K562 (cell line): ENCODE data around the gene KRTAP2-4. TPM values are rescaled to one million over a fixed set of nuclear protein-coding genes. Genes with fewer than 3 reads are reported as not detected.

Source experiments
- ATF7 ChIP-seq: fragments of 450-650 bp; IDR thresholded peaks from 2 replicates; pipeline ENCODE4 v1.7.1; 2014; ENCODE audit warnings: mild to moderate bottlenecking, moderate library complexity
- ESRRA ChIP-seq: fragments of 450-650 bp; IDR thresholded peaks from 2 replicates; pipeline ENCODE4 v1.6.1; 2014; ENCODE audit warnings: low read depth, mild to moderate bottlenecking, moderate library complexity, borderline replicate concordance
- HDAC2 ChIP-seq: fragments of 450-650 bp; IDR thresholded peaks from 2 replicates; pipeline ENCODE4 v1.6.1; 2016; ENCODE audit warnings: mild to moderate bottlenecking
- JUN ChIP-seq, 2 experiments: sonication (generic) in 1 of 2; formaldehyde crosslinking in 1 of 2; IDR thresholded peaks; 2 replicates each; pipeline versions ENCODE4 v1.6.1 to v1.8.0; 2012 to 2022; ENCODE audit warnings: borderline replicate concordance in 2 of 2, mild to moderate bottlenecking in 2 of 2, improper control_type of control experiment in 1 of 2, low read depth in 1 of 2, low read length in 1 of 2, missing genetic modification reagents in 1 of 2
- JUNB ChIP-seq: fragments of 450-650 bp; formaldehyde crosslinking; conservative IDR thresholded peaks from 2 replicates; pipeline ENCODE4 v1.4.0; 2020; ENCODE audit warnings: mild to moderate bottlenecking
- JUND ChIP-seq, 2 experiments: IDR thresholded peaks; 2 replicates in 1 of 2; 3 replicates in 1 of 2; pipeline ENCODE4 v1.6.1; 2011; ENCODE audit warnings: borderline replicate concordance in 2 of 2, low read depth in 2 of 2, low read length in 2 of 2, improper control_type of control experiment in 1 of 2, missing biosample characterization in 1 of 2, missing genetic modification characterization in 1 of 2, missing genetic modification reagents in 1 of 2
- POLR2G ChIP-seq: fragments of 200-400 bp; formaldehyde crosslinking; IDR thresholded peaks from 2 replicates; pipeline ENCODE4 v1.6.1; 2017; ENCODE audit warnings: low read depth, mild to moderate bottlenecking, antibody characterized with exemption, low read length, moderate library complexity
- SMARCA4 ChIP-seq: fragments of 450-650 bp; IDR thresholded peaks from 2 replicates; pipeline ENCODE4 v1.6.1; 2016
- TEAD4 ChIP-seq, 2 experiments: sonication (generic) in 1 of 2; formaldehyde crosslinking in 1 of 2; IDR thresholded peaks; 2 replicates each; pipeline versions ENCODE4 v1.6.1 to v1.8.0; 2012 to 2022; ENCODE audit warnings: borderline replicate concordance in 1 of 2, inconsistent platforms in 1 of 2, low read length in 1 of 2, mild to moderate bottlenecking in 1 of 2, missing genetic modification reagents in 1 of 2
- ZC3H4 ChIP-seq: sonication (generic); formaldehyde crosslinking; IDR thresholded peaks from 2 replicates; pipeline ENCODE4 v1.9.0; 2021; ENCODE audit warnings: missing genetic modification reagents, borderline replicate concordance
- ZNF175 ChIP-seq: fragments of 200-800 bp; sonication (Bioruptor generic); IDR thresholded peaks from 2 replicates; pipeline ENCODE4 v1.6.1; 2016; ENCODE audit warnings: low read depth, mild to moderate bottlenecking, missing genetic modification characterization, missing compliant biosample characterization
- ZNF197 ChIP-seq: fragments of 200-800 bp; sonication (Bioruptor generic); IDR thresholded peaks from 2 replicates; pipeline ENCODE4 v1.6.1; 2016; ENCODE audit warnings: low read depth, missing genetic modification characterization, missing compliant biosample characterization
- ZNF239 ChIP-seq: fragments of 250-450 bp; sonication (Bioruptor Pico); IDR thresholded peaks from 2 replicates; pipeline ENCODE4 v1.4.0; 2020; ENCODE audit warnings: mild to moderate bottlenecking
- ZNF644 ChIP-seq: fragments of 200-800 bp; sonication (Bioruptor generic); IDR thresholded peaks from 2 replicates; pipeline ENCODE4 v1.6.1; 2016; ENCODE audit warnings: low read depth, missing genetic modification characterization, missing compliant biosample characterization
- polyA plus RNA-seq, 8 experiments: library from polyadenylated mRNA; depleted of rRNA in 4 of 8; stranded (reverse) in 5 of 8; unstranded in 3 of 8; fragments of >200 nt; fragmentation: Nextera tagmentation in 2 of 8; fragmentation: Illumina TruSeq in 1 of 8; extraction: Ambion mirVana in 2 of 8; extraction: Trizol in 1 of 8; gene quantifications; 2 replicates each; pipeline versions ENCODE4 v1.2.1 to v1.2.3, GENCODE V29; 2011 to 2014; ENCODE audit warnings: inconsistent platforms in 1 of 8, missing spikeins in 1 of 8
- total RNA-seq, 7 experiments: library from RNA; depleted of rRNA in 6 of 7; stranded (reverse); fragments of >200 nt in 6 of 7; fragmentation: Illumina TruSeq in 2 of 7; extraction: Trizol in 2 of 7; gene quantifications; 2 replicates each; pipeline versions ENCODE4 v1.2.1 to v1.2.3, GENCODE V29; 2011 to 2021; ENCODE audit warnings: low replicate concordance in 1 of 7
- TF ChIP-seq, protein P1 (sequence below): fragments of 450-650 bp; formaldehyde crosslinking; IDR thresholded peaks from 2 replicates; pipeline ENCODE4 v1.4.0; 2022; ENCODE audit warnings: mild to moderate bottlenecking, moderate library complexity
- TF ChIP-seq, protein P2 (sequence below): sonication (generic); formaldehyde crosslinking; IDR thresholded peaks from 2 replicates; pipeline ENCODE4 v1.8.0; 2022; ENCODE audit warnings: missing genetic modification reagents, mild to moderate bottlenecking, moderate library complexity, borderline replicate concordance
- TF ChIP-seq, protein P3 (sequence below): fragments of 250-450 bp; sonication (Bioruptor Pico); IDR thresholded peaks from 2 replicates; pipeline ENCODE4 v1.4.0; 2020; ENCODE audit warnings: mild to moderate bottlenecking
- TF ChIP-seq, protein P4 (sequence below): fragments of 250-450 bp; sonication (Bioruptor Pico); IDR thresholded peaks from 2 replicates; pipeline ENCODE4 v1.8.0; 2022; ENCODE audit warnings: moderate library complexity, mild to moderate bottlenecking, inconsistent platforms

The KRTAP2-4 gene
- total and polyA plus RNA-seq, 9 of the 15 experiments (the other 6 are each of a cell fraction or from before 2014, with no cell fraction given): not detected

DNA sequence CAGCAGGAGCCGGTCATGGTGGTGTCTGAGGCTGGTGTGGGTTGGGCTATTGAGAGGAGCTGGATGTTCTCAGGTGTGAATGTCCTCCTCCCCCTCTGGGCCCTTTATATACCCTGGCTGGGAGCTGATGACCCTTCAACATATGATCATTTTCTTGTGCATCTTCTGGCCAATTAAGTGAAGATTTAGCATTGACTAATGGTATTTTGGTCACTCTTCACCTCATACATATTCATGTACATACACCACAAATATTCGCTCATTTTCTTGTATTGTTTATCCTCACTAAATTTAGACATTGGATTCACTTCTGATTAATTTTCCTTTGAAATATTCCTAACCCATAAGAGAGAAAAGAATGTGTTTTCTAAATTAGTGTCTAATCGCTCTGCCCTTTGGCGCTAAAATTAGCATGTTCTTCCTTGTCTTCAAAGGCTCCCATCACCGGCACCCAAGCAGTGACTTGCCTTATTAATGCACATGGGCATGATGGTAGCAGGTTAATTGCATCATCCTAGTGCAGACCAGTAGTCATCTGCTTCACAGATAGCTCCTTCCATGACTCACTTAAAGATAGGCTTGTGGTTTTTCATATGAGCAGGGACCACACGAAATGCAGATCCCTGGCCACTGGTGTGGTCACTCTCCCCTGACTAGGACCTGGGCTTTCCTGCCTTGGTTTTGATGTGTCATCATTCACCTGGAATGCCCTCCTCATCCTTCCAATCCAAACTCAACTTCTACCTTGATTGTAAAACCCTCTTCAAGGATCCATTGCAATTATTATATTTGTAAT, at the start of gene KRTAP2-4 (continued):
- TF ChIP-seq, protein P1, sequence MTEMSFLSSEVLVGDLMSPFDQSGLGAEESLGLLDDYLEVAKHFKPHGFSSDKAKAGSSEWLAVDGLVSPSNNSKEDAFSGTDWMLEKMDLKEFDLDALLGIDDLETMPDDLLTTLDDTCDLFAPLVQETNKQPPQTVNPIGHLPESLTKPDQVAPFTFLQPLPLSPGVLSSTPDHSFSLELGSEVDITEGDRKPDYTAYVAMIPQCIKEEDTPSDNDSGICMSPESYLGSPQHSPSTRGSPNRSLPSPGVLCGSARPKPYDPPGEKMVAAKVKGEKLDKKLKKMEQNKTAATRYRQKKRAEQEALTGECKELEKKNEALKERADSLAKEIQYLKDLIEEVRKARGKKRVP (CRISPR knock-in tag): peak; percentile 98
- TF ChIP-seq ATF7: peak; percentile 92
- no peak for TF ChIP-seq POLR2G
- peak; percentile 79; the same call in 1 of the 2 replicates for TF ChIP-seq SMARCA4
- TF ChIP-seq ZC3H4 (CRISPR knock-in tag): no peak
- TF ChIP-seq, protein P2, sequence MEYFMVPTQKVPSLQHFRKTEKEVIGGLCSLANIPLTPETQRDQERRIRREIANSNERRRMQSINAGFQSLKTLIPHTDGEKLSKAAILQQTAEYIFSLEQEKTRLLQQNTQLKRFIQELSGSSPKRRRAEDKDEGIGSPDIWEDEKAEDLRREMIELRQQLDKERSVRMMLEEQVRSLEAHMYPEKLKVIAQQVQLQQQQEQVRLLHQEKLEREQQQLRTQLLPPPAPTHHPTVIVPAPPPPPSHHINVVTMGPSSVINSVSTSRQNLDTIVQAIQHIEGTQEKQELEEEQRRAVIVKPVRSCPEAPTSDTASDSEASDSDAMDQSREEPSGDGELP (CRISPR knock-in tag): peak; percentile 43
- peak; percentile 72; the same call in 1 of the 2 replicates for TF ChIP-seq ZNF175 (CRISPR knock-in tag)
- TF ChIP-seq, protein P3, sequence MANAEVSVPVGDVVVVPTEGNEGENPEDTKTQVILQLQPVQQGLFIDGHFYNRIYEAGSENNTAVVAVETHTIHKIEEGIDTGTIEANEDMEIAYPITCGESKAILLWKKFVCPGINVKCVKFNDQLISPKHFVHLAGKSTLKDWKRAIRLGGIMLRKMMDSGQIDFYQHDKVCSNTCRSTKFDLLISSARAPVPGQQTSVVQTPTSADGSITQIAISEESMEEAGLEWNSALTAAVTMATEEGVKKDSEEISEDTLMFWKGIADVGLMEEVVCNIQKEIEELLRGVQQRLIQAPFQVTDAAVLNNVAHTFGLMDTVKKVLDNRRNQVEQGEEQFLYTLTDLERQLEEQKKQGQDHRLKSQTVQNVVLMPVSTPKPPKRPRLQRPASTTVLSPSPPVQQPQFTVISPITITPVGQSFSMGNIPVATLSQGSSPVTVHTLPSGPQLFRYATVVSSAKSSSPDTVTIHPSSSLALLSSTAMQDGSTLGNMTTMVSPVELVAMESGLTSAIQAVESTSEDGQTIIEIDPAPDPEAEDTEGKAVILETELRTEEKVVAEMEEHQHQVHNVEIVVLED (CRISPR knock-in tag): 0 out of 2 replicates have a peak, but pooled peaks have one; percentile 3
- TF ChIP-seq, protein P4, sequence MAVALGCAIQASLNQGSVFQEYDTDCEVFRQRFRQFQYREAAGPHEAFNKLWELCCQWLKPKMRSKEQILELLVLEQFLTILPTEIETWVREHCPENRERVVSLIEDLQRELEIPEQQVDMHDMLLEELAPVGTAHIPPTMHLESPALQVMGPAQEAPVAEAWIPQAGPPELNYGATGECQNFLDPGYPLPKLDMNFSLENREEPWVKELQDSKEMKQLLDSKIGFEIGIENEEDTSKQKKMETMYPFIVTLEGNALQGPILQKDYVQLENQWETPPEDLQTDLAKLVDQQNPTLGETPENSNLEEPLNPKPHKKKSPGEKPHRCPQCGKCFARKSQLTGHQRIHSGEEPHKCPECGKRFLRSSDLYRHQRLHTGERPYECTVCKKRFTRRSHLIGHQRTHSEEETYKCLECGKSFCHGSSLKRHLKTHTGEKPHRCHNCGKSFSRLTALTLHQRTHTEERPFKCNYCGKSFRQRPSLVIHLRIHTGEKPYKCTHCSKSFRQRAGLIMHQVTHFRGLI (CRISPR knock-in tag): peak; percentile 10; the same call in 1 of the 2 replicates
- TF ChIP-seq TEAD4 (IDR thresholded peaks at IDR 0.05; ENCODE audit: low read length): peak; percentile 66; the same call in 1 of the 2 replicates
- TF ChIP-seq TEAD4 (CRISPR knock-in tag; IDR thresholded peaks at IDR 0.05; ENCODE audit: borderline replicate concordance): no peak
- peak; percentile 89 for TF ChIP-seq JUNB
- peak; percentile 46; the same call in 1 of the 2 replicates for TF ChIP-seq ZNF239 (CRISPR knock-in tag)
- TF ChIP-seq ZNF644 (tag): peak; percentile 52; the same call in 1 of the 2 replicates
- 0 out of 2 replicates have a peak, but pooled peaks have one; percentile 30 for TF ChIP-seq HDAC2
- peak; percentile 82 for TF ChIP-seq ZNF197
- TF ChIP-seq JUND (IDR thresholded peaks at IDR 0.05; ENCODE audit: borderline replicate concordance, low read depth, low read length): peak; percentile 96
- peak; percentile 96 for TF ChIP-seq JUND (tag; IDR thresholded peaks at IDR 0.05; ENCODE audit: borderline replicate concordance, low read depth, low read length)
- TF ChIP-seq ESRRA: peak; percentile 93; the same call in 1 of the 2 replicates
- peak; percentile 91 for TF ChIP-seq JUN (IDR thresholded peaks at IDR 0.05; ENCODE audit: borderline replicate concordance, low read depth, low read length)
- no peak for TF ChIP-seq JUN (CRISPR knock-in tag; IDR thresholded peaks at IDR 0.05; ENCODE audit: borderline replicate concordance)
